ENCODE data around the gene MIPOL1. TPM values are rescaled to one million over a fixed set of nuclear protein-coding genes. Genes with fewer than 3 reads are reported as not detected.

The MIPOL1 gene
- total RNA-seq, 1 donor from 2014 or later: not detected

DNA sequence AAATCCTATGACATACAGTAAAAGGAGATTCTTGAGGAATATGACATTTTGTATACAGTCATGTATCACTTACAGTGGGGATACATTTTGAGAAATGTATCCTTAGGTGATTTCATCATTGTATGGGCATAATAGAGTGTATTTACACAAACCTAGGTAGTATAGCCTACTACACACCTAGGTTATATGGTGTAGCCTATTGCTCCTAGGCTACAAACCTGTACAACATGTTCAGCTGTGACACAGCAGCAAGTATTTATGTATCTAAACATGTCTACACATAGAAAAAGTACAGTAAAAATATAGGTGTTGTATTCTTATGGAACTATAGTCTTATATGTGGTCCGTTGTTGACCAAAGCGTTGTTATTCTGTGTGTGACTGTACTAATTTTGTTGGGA, 218.5 kb downstream of the MIPOL1 start:
- Mint-ChIP-seq H3K27me3 (no peaks in the 10 kb centered on the region), H3K9me3 (peaks cover 2% of the 10 kb centered on the region), H3K27ac (no peak overlapping the region), H3K4me1 (no peaks in the 10 kb centered on the region), H3K36me3 (ENCODE audit: low read depth) (no peaks in the 10 kb centered on the region), H3K4me3 (no peak overlapping the region)
- intact Hi-C loops (cut with micrococcal nuclease): no loop called here
- TF ChIP-seq, protein P1, sequence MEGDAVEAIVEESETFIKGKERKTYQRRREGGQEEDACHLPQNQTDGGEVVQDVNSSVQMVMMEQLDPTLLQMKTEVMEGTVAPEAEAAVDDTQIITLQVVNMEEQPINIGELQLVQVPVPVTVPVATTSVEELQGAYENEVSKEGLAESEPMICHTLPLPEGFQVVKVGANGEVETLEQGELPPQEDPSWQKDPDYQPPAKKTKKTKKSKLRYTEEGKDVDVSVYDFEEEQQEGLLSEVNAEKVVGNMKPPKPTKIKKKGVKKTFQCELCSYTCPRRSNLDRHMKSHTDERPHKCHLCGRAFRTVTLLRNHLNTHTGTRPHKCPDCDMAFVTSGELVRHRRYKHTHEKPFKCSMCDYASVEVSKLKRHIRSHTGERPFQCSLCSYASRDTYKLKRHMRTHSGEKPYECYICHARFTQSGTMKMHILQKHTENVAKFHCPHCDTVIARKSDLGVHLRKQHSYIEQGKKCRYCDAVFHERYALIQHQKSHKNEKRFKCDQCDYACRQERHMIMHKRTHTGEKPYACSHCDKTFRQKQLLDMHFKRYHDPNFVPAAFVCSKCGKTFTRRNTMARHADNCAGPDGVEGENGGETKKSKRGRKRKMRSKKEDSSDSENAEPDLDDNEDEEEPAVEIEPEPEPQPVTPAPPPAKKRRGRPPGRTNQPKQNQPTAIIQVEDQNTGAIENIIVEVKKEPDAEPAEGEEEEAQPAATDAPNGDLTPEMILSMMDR (IDR thresholded peaks at IDR 0.05): no peak
- ATAC-seq (ENCODE audit: low read depth) (no peak), DNase-seq (no peak)
- ChIA-PET CTCF (no interaction called here), POLR2A (no interaction called here)

DNA sequence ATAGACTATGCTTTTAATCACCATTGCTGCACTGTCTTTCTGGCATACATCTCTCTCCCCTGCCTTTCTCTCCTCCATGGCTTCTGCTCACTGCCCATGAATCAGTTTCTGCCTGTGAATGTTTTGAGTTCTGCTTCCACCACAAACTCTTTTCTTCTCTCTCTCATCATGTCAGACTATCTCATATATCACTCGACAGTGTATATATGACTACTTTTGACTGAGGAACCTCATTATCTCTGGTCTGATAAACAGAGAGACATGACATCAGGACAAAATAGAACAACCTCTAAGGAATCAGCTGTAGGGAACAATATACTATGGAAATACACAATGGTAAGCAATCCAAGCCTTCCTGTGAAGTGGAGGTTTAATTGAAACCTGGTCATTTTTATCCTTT, 219.4 kb downstream of the MIPOL1 start:
- H3K36me3 Mint-ChIP-seq (ENCODE audit: low read depth): no peaks in the 10 kb centered on the region

GRCh38 chr14:37417833-37418232, 220.1 kb downstream of the MIPOL1 start:
- Mint-ChIP-seq H3K4me3 (no peak overlapping the region), H3K27me3 (no peaks in the 10 kb centered on the region), H3K27ac (no peak overlapping the region), H3K36me3 (ENCODE audit: low read depth) (no peaks in the 10 kb centered on the region), H3K4me1 (no peaks in the 10 kb centered on the region), H3K9me3 (peaks cover 2% of the 10 kb centered on the region)
- DNase-seq (no peak), ATAC-seq (ENCODE audit: low read depth) (no peak)
- intact Hi-C loops (cut with micrococcal nuclease): no loop called here
- POLR2A ChIA-PET: no interaction called here
- TF ChIP-seq, protein P1 (IDR thresholded peaks at IDR 0.05): no peak
- CTCF ChIA-PET: no interaction called here

More for the DNA sequence above, 219.4 kb downstream of the MIPOL1 start:
- DNase-seq (no peak), ATAC-seq (ENCODE audit: low read depth) (no peak)
- Mint-ChIP-seq H3K27ac (no peak overlapping the region), H3K4me3 (no peak overlapping the region), H3K9me3 (peaks cover 2% of the 10 kb centered on the region), H3K27me3 (no peaks in the 10 kb centered on the region), H3K4me1 (no peaks in the 10 kb centered on the region)
- ChIA-PET CTCF (no interaction called here), POLR2A (no interaction called here)
- TF ChIP-seq, protein P1 (IDR thresholded peaks at IDR 0.05): no peak
- intact Hi-C loops (cut with micrococcal nuclease): no loop called here

- H3K4me3 Mint-ChIP-seq: no peak overlapping the region
- H3K27me3 Mint-ChIP-seq: no peaks in the 10 kb centered on the region
- no peak overlapping the region for H3K27ac Mint-ChIP-seq
- ChIA-PET CTCF (no interaction called here), POLR2A (no interaction called here)
- intact Hi-C loops (cut with micrococcal nuclease): no loop called here
- no peak for DNase-seq
- H3K9me3 Mint-ChIP-seq: peaks cover 2% of the 10 kb centered on the region
- TF ChIP-seq, protein P1 (IDR thresholded peaks at IDR 0.05): no peak
- no peak for ATAC-seq (ENCODE audit: low read depth)
- H3K4me1 Mint-ChIP-seq: no peaks in the 10 kb centered on the region
- H3K36me3 Mint-ChIP-seq (ENCODE audit: low read depth): no peaks in the 10 kb centered on the region
Measured at GRCh38 chr14:37420622-37421021, 222.9 kb downstream of the MIPOL1 start.

- Mint-ChIP-seq H3K4me1 (no peaks in the 10 kb centered on the region), H3K27ac (no peak overlapping the region), H3K36me3 (ENCODE audit: low read depth) (no peaks in the 10 kb centered on the region), H3K9me3 (peaks cover 8% of the 10 kb centered on the region), H3K27me3 (no peaks in the 10 kb centered on the region), H3K4me3 (no peak overlapping the region)
- ChIA-PET CTCF (no interaction called here), POLR2A (no interaction called here)
- intact Hi-C loops (cut with micrococcal nuclease): no loop called here
- TF ChIP-seq, protein P1 (IDR thresholded peaks at IDR 0.05): no peak
- ATAC-seq (ENCODE audit: low read depth) (no peak), DNase-seq (no peak)
Measured at GRCh38 chr14:37422319-37422718, 224.6 kb downstream of the MIPOL1 start.
